ENCODE results near the gene BACE2.

DNA sequence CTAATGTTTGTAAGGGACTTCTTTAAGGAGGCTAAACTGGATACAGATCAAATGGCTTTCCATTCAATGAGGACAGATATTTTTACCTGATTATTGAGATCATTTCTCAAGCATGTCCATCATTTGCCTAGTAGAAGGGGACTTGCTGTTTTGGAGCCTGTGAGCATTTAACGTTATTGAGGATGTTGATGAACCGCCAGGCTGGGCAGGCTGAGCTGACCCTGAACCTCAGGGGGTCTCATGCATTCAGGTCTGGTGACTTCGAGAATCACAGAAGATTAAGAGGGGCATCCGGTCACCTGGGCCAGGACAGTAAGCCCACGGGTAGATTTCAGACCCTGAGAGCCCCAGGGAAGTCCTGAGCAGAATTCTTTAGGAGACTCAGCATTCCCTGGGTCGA, 63.1 kb downstream of the BACE2 start:
- TF ChIP-seq POLR2AphosphoS5 (IDR thresholded peaks at IDR 0.05) (no peak), CTCF (IDR thresholded peaks at IDR 0.05; ENCODE audit: poor library complexity, severe bottlenecking) (no peak), MXI1 (conservative IDR thresholded peaks at IDR 0.05; ENCODE audit: poor library complexity, severe bottlenecking) (no peak), RAD21 (conservative IDR thresholded peaks at IDR 0.05) (no peak), SMC3 (conservative IDR thresholded peaks at IDR 0.05; ENCODE audit: poor library complexity) (no peak)
- TF ChIP-seq, protein P1, sequence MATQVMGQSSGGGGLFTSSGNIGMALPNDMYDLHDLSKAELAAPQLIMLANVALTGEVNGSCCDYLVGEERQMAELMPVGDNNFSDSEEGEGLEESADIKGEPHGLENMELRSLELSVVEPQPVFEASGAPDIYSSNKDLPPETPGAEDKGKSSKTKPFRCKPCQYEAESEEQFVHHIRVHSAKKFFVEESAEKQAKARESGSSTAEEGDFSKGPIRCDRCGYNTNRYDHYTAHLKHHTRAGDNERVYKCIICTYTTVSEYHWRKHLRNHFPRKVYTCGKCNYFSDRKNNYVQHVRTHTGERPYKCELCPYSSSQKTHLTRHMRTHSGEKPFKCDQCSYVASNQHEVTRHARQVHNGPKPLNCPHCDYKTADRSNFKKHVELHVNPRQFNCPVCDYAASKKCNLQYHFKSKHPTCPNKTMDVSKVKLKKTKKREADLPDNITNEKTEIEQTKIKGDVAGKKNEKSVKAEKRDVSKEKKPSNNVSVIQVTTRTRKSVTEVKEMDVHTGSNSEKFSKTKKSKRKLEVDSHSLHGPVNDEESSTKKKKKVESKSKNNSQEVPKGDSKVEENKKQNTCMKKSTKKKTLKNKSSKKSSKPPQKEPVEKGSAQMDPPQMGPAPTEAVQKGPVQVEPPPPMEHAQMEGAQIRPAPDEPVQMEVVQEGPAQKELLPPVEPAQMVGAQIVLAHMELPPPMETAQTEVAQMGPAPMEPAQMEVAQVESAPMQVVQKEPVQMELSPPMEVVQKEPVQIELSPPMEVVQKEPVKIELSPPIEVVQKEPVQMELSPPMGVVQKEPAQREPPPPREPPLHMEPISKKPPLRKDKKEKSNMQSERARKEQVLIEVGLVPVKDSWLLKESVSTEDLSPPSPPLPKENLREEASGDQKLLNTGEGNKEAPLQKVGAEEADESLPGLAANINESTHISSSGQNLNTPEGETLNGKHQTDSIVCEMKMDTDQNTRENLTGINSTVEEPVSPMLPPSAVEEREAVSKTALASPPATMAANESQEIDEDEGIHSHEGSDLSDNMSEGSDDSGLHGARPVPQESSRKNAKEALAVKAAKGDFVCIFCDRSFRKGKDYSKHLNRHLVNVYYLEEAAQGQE (IDR thresholded peaks at IDR 0.05; ENCODE audit: borderline replicate concordance), result no peak
